Stimulated activated CD4-positive, alpha-beta T cell treated with anti-CD3 and anti-CD28 coated beads, TNF-alpha, amount 100 ng/mL, for 4 hours (primary cell): ENCODE measurements around the gene RADIL.

Experiments
- DNase-seq, 3 experiments: peaks; one replicate each; pipeline ENCODE4 v3.0.0-alpha.2; 2020; ENCODE audit warnings: low read depth in 3 of 3

Gene RADIL

GRCh38 chr7:4831723-4832495 is 51.6 kb downstream of the RADIL start:
- no peak for DNase-seq

GRCh38 chr7:4830176-4830575 is 53.3 kb downstream of the RADIL start:
- DNase-seq, result peak; percentile 17 to 33 (median 30)

- no peak for DNase-seq
Observed at GRCh38 chr7:4828720-4829383, 54.7 kb downstream of the RADIL start.

- DNase-seq, result no peak
Observed at GRCh38 chr7:4825081-4825480, 58.4 kb downstream of the RADIL start.

GRCh38 chr7:4824120-4824775 is 59.3 kb downstream of the RADIL start:
- no peak for DNase-seq

- DNase-seq, result no peak
Observed at GRCh38 chr7:4823441-4824119, 59.9 kb downstream of the RADIL start.

GRCh38 chr7:4822677-4823076 is 60.8 kb downstream of the RADIL start:
- no peak for DNase-seq

GRCh38 chr7:4820967-4821471 is 62.5 kb downstream of the RADIL start:
- DNase-seq, result no peak

- DNase-seq, result no peak
Observed at GRCh38 chr7:4820405-4820966, 63.0 kb downstream of the RADIL start.

- DNase-seq, result no peak
Observed at GRCh38 chr7:4819560-4820404, 63.7 kb downstream of the RADIL start.

GRCh38 chr7:4818000-4818794 is 65.3 kb downstream of the RADIL start:
- DNase-seq, result no peak

GRCh38 chr7:4817178-4817901 is 66.2 kb downstream of the RADIL start:
- DNase-seq, result no peak

- DNase-seq, result no peak
Observed at GRCh38 chr7:4816419-4817080, 67.0 kb downstream of the RADIL start.

- no peak for DNase-seq
Observed at GRCh38 chr7:4815609-4816418, 67.7 kb downstream of the RADIL start.

- DNase-seq, result no peak
Observed at GRCh38 chr7:4815121-4815520, 68.4 kb downstream of the RADIL start.

- no peak for DNase-seq
Observed at GRCh38 chr7:4814433-4814832, 69.1 kb downstream of the RADIL start.

GRCh38 chr7:4809666-4810065 is 73.8 kb downstream of the RADIL start:
- no peak for DNase-seq

- no peak for DNase-seq
Observed at GRCh38 chr7:4809091-4809591, 74.4 kb downstream of the RADIL start.
